GM18498 (cell line): Measurements from ENCODE around the gene AGAP4.
"Not testable (repeated sequence)": the region's sequence is repeated elsewhere in the genome, so short reads cannot be mapped to it uniquely, and the experiment has no call there.

Source experiments
- ATAC-seq: cut with Tn5 transposase; IDR thresholded peaks from one replicate; pipeline ENCODE4 v1.9.1; 2021; ENCODE audit warnings: mild to moderate bottlenecking, moderate library complexity; ENCODE audit not compliant: unreplicated experiment

The AGAP4 gene

DNA sequence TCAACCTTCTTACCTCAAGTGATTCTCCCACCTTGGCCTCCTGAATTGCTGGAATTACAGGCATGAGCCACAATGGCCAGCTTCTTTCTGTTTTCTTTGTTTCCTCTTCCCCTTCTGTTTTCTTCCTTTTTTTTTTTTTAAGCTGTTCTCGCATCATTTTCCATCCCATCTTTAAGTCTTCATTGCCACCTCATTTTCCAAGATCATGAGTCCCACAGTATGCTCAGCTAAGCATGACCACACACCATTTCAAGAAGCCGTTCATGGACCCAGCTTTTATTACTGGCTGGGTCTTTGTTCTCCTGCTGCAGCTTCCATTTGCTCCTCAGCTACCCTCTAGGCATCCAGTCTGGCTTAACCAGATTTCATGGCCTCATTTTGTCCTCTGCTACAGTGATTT lies 52.5 kb downstream of the AGAP4 start:
- ATAC-seq, result not testable (repeated sequence)

DNA sequence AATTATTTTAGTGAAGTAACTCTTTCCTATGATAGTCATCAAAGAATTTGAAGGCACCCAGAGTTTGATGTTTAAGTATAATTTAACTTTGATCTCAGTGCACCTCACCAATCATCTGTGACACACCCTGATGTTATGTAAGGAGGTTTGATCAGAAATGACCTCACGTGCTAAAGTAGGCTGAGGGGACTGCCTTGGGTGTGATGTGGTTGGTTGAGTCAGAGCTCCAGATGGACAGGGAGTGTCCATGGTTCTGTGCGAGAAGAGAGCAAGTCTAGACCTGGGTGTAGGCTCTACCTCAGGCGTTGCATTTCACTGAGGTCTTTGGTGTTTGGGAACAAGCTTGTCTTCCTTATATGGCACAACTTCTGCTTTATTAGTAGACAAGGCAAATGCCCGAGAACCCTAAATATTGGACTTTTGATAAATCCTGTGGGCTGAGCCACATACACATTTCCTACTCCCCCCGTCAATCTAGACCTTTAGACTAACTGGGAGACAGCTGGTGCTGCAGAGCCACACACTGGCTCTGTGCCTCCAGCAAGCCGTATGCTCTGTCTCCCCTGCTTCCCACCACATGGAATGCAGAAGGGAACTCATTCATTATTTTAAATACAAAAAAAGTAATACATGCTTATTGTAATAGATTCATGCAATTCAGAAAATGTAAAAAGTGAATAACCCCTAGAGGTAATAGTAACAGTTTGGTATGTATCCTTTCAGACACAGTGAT lies 56.4 kb downstream of the AGAP4 start:
- ATAC-seq, result not testable (repeated sequence)

DNA sequence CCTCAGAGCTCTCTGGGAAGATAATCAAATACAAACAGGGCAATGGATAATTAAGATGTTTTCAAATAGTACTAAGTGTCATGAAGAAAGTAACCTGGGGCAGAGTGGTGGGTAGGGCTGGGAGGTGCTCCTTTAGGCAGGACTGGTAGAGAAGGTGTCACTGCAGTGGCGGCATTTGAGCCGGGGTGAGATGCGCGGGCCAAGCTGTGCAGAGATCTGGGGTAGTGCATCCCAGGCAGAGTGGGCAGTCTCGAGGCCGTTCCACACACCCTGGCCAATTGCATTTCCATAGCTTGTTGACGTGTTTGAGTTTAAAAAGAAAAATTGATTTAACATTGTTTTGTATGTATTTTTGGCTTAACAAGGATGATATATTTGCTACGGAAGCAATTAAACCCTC lies 57.3 kb downstream of the AGAP4 start:
- ATAC-seq, result not testable (repeated sequence)

DNA sequence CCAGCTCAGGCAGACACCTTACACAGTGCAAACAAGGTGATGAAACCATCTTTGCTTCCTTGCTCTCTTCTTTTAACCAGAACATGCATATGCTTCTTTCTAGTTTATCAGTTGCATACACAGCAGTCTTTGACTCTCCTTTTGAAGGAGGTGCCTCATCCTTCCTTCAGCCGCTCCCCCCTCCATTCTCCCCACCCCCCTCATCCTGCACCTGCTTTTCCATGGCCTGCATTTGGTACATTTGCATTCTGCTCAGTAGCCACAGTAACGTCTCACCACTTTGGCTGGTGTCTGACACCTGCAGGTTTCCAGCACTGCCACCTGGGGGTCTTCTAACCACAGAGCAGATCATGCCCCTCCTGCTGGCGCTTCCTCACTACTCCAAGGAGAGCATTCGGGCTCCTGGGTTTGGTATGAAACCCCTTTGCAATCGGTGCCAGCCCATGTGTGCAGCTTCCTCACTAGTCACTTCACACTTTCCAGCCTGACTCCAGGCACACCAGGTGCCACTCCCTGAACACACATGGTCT lies 60.0 kb downstream of the AGAP4 start:
- not testable (repeated sequence) for ATAC-seq

DNA sequence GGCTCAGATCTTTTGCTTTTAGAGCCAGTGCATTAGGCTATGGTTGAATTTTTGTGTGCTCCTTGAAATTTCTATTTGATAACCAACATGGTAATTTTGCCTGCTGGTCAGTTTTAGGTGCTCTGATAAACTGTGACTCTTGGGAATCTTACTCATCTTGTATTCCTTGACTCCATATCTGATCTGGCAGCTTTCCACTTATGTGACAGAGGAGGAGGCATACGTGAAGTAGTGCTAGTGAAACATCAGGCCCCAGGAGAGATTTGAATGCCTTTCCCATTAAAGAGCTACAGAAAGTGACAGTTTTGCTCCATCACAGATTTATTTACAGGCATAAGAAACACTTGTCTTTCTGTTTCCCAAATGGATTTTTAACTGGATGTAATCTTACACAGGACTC lies 61.1 kb downstream of the AGAP4 start:
- not testable (repeated sequence) for ATAC-seq
